GM18861 (cell line): ENCODE data around the gene TCP11.
"Not testable (repeated sequence)": the region's sequence is repeated elsewhere in the genome, so short reads cannot be mapped to it uniquely, and the experiment has no call there.

ENCODE experiments used
- ATAC-seq: cut with Tn5 transposase; IDR thresholded peaks from one replicate; pipeline ENCODE4 v1.9.1; 2021; ENCODE audit not compliant: unreplicated experiment

The TCP11 gene

GRCh38 chr6:35148167-35148741 lies 7.1 kb upstream of the TCP11 start:
- no peak for ATAC-seq

GRCh38 chr6:35147486-35147885 lies 6.3 kb upstream of the TCP11 start:
- ATAC-seq, result no peak

GRCh38 chr6:35147026-35147425 lies 5.9 kb upstream of the TCP11 start:
- ATAC-seq, result no peak

GRCh38 chr6:35146453-35146852 lies 5.3 kb upstream of the TCP11 start:
- ATAC-seq, result no peak

GRCh38 chr6:35145757-35146156 lies 4.6 kb upstream of the TCP11 start:
- ATAC-seq, result no peak

- ATAC-seq, result no peak
Observed at GRCh38 chr6:35142588-35143569, 1.7 kb upstream of the TCP11 start.

- no peak for ATAC-seq
Observed at GRCh38 chr6:35140639-35141006, 516 bp downstream of the TCP11 start.

GRCh38 chr6:35139924-35140638 lies 1.1 kb downstream of the TCP11 start:
- no peak for ATAC-seq

GRCh38 chr6:35139470-35139869 lies 1.7 kb downstream of the TCP11 start:
- no peak for ATAC-seq

- ATAC-seq, result not testable (repeated sequence)
Observed at GRCh38 chr6:35138191-35138590, 2.9 kb downstream of the TCP11 start.

- ATAC-seq, result no peak
Observed at GRCh38 chr6:35136185-35136584, 5.0 kb downstream of the TCP11 start.

- no peak for ATAC-seq
Observed at GRCh38 chr6:35128496-35128895, 12.6 kb downstream of the TCP11 start.

- no peak for ATAC-seq
Observed at GRCh38 chr6:35128042-35128441, 13.1 kb downstream of the TCP11 start.

GRCh38 chr6:35124356-35124755 lies 16.8 kb downstream of the TCP11 start:
- no peak for ATAC-seq

- ATAC-seq, result no peak
Observed at GRCh38 chr6:35120746-35121145, 20.4 kb downstream of the TCP11 start.

- ATAC-seq, result no peak
Observed at GRCh38 chr6:35108309-35108885, 32.7 kb downstream of the TCP11 start.

GRCh38 chr6:35107761-35108160 lies 33.4 kb downstream of the TCP11 start:
- ATAC-seq, result not testable (repeated sequence)

GRCh38 chr6:35107208-35107607 lies 33.9 kb downstream of the TCP11 start:
- not testable (repeated sequence) for ATAC-seq

- ATAC-seq, result not testable (repeated sequence)
Observed at GRCh38 chr6:35106061-35106460, 35.1 kb downstream of the TCP11 start.

- ATAC-seq, result no peak
Observed at GRCh38 chr6:35105078-35105477, 36.1 kb downstream of the TCP11 start.

GRCh38 chr6:35099116-35099515 lies 42.0 kb downstream of the TCP11 start:
- no peak for ATAC-seq
